Stimulated activated CD4-positive, alpha-beta T cell treated with anti-CD3 and anti-CD28 coated beads, Interleukin-12 subunit alpha, Interleukin-12 subunit beta, amount 100 ng/mL, for 48 hours (primary cell): ENCODE results near the gene DNAJC22.
A peak's percentile ranks its signal among the peaks of the same experiment; 100 is the strongest.

Source experiments
- DNase-seq, 3 donors: peaks; one replicate each; pipeline ENCODE4 v3.0.0-alpha.2; 2020; ENCODE audit warnings: low read depth in 2 of 3, low spot score in 1 of 3

The DNAJC22 gene

DNA sequence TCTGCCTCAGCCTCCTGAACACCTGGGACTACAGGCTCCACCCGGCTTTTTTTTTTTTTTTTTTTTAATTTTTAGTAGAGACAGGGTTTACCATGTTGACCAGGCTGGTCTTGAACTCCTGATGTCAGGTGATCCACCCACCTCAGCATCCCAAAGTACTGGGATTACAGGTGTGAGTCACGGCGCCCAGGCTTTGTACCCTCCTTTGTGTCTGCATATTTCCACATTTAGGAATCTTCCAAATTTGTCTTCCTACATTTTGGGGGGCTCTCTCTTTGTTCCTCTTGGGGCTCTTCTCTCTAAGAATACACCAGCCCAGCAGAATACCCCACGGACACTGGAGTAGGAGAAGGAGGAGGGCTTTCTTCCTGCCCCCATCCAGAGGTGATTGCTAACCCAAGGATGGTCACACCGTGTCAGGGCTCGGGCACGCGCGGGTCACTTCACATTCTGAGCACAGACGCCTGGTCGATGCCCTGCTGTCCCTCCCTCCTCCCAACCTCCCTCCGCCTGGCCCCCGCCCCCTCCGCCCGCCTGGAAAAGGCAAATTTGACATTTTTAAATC, 2.1 kb upstream of the DNAJC22 start:
- no peak for DNase-seq

DNA sequence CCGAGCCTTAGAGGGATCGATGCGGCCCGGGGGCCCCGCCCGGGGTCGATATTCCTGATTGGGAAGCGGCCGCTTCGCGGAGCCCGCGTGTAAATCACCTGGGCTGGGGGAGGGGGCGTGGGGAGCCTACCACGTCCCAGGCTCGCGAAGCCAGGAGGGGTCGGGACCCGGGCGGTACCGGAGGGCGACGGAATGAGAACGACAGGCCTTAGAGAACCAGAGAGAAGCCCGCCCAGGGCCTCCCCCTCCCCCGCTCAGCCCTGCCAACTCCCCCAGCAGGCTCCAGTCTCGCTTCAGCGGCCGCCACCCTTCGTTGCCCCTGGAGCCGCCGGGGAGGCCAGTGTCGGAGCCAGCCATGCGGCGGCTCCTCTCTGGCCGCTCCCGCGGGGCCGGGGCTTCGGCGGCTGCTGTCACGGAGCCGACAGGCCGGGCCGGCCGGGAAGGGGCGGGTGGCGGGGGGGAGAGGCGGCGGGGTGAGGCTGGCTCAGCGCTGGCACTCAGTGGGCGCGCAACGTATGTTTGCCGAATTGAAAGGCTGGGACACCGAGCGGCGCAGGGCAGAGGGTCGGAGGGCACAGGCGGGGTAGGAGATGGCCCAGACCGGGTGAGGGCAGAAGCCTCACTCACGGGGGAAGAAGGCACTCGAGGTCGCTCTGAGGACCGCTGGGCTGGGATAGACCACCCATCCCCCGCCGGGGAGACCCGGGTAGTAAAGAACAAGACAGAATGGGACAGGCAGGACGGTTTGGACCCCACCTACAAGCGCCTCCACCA, 1.4 kb upstream of the DNAJC22 start:
- no peak for DNase-seq

DNA sequence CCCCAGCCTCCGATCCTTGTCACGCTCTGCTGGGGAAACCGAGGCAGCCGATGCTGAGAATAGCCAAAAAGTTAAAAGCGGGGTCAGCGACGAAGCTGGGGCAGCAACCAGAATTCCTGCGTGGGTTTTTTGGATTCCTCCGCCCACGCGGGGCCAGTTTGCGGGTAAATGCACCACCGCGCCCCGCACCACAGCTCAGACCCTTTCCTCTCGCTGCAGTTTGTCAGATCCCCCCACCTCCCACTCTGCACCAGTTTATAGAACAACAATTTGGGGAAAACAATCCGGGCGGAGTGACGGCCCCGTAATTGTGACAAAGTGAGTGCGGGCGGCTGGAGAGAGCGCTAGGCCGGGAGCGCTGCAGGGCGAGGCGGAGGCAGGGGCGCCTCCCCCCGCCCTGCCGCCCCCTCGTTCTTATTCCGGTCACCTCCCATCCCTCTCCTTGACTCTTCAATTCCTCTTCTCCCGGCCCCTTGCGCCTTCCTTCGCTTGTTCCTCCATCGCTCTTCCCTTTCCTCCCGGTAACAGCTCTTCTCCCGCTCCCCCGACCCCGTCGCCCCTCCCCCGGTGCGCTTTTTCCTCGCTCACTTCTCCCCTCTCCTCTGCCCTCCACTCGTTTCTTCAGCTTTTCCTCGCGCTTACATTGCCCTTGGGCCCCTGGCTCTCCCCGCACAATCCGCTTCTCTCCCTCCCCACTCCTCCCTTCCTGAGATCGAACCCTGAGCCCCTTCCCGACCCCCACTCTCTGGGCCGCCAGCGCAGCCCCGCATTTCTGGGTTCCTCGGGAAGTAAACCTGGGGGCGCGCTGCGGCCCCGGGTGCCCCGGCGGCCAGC, 646 bp upstream of the DNAJC22 start:
- no peak for DNase-seq

DNA sequence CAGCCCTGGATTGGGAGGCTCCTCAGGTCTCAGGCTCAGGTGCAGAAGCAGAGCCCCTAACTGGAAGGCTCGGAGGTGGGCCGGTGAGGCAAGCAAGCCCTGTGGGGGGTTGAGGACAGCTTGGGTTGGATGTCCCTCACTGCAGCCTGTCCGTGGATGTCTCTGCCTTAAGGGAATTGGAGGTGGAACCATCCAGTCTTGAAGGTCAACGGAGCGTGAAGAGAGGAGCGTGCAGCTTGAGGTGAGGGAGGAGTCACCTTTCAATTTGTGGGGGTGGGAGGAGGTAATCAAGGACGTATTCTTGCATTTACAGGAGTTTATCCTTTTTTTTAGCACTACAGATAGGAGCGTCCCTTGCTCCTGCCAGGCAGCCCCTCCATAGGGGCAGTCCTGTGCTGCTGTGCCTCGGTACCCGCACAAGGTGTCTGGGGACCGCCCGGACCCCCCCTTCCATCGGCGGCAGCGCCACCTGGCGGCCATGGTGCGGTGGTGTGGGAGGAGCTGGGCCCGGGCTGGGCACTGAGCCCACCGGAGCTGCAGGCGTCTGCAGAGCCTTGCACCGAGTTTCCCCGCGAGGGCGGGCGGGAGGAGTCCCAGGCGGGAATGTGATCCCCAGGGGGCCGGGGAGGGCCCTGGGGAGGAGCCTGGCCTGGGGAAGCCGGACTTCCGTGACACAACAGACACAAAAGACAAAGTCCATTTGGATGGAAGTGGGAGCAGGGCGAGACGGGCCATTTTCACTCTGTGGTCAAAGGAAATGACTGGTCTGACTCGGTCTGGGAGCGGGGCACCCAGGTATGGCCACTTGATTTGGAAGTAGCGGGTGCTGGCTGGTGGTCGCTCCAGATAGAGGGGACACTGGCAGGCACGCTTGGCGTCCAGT, 864 bp downstream of the DNAJC22 start:
- DNase-seq: peak; percentile 58 to 80 (median 65)

DNA sequence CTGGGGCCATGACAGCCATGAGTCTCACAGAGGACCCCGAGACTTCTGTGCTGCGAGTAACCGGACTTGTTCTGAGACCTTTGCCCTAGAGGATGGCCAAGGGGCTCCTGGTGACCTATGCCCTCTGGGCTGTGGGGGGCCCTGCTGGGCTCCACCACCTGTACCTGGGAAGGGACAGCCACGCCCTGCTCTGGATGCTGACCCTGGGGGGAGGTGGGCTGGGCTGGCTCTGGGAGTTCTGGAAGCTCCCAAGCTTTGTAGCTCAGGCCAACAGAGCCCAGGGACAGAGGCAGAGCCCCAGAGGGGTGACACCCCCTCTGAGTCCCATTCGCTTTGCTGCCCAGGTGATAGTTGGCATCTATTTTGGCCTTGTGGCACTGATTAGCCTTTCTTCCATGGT, 2.1 kb downstream of the DNAJC22 start:
- no peak for DNase-seq

DNA sequence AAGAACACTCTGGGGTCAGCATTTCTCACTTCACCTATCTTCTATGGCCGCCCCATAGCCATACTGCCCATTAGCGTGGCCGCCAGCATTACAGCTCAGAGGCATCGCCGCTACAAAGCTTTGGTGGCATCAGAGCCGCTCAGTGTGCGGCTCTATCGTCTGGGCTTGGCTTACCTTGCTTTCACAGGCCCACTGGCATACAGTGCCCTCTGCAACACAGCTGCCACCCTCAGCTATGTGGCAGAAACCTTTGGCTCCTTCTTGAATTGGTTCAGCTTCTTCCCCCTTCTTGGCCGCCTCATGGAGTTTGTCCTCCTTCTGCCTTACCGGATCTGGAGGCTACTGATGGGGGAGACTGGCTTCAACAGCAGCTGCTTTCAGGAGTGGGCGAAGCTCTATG, 2.6 kb downstream of the DNAJC22 start:
- DNase-seq: no peak

DNA sequence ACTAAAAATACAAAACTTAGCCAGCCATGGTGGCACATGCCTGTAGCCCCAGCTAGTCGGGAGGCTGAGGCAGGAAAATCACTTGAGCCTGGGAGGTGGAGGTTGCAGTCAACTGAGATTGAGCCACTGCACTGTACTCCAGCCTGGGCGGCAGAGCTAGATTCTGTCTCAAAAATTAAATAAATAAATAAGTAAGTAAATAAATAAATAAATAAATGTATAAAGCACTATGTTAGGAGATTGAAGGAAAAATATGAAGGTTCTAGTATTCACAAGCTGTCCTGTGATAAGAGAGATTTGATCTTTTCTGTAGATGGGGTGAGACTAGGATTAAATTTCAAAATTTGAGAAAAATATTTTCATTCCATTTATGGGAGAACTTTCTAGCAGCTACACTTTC, 5.7 kb downstream of the DNAJC22 start:
- DNase-seq: no peak

DNA sequence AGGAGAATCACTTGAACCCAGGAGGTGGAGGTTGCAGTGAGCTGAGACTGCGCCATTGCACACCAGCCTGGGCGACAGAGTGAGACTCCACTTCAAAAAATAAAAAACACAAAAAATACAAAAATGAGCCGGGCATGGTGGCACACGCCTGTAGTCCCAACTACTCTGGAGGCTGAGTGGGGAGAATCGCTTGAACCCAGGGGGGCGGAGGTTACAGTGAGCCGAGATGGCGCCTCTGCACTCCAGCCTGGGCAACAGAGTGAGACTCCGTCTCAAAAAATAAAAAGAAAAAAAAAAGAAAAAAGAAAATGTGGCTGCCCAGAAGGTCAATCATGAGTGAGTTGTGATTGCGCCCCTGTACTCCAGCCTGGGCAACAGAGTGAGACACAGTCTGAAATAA, 9.2 kb downstream of the DNAJC22 start:
- DNase-seq: no peak

DNA sequence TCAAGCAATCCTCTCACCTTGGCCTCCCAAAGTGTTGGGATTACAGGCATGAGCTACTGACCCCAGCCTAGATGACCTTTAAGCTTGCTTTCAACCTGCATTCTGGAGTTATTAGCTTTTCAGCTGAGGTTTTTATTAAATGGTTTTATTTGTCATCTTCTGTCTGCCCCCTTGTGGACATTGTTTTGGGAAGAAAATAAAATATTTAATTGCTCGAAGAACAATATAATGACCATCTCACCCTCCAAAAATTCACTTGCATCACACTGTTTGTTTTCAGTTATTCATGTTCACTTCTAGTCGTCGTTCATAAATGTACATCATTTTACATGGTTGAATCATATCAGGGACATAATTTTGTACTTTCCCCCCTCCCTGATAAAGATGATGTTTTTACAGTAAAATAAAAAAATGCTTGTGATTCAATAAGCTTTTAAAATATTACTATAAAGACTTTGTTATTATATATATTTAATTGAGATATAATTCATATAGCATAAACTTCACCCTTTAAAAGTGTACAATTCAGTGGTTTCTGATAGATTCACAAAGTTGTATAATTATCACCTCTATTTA, 10.5 kb downstream of the DNAJC22 start:
- DNase-seq: no peak

DNA sequence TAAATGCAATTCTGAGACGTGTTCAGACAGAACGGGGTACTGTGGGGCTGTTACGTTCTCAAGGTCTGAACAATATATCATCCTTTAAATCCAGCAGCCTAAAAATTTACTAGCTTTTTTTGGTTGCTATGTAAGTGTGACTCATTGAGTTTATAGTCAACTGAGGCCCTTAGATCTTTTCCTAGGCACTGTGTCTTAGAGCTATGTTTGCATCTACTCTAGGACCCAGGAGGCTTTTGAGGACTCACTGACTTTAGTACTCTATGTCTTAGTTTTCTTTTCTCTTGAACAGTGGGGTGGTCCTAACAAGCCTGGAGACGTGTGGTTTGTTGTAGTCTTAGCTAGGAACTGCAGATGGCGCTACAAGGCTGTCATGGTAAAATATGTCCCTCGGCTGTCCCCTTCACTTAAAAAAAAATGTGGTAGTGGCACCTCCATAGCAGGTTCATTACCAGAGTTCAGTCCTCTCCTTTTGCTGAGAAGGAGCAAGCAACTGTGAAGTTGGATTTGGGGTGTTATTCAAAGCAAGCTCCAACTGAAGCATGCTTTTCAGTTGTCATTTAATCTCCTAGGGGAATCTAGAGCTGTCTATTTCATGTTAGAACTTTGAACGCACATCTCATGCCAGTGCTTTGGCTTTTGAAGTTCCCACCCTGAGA, 11.9 kb downstream of the DNAJC22 start:
- DNase-seq: peak in 1 of 3 donors; percentile 56

DNA sequence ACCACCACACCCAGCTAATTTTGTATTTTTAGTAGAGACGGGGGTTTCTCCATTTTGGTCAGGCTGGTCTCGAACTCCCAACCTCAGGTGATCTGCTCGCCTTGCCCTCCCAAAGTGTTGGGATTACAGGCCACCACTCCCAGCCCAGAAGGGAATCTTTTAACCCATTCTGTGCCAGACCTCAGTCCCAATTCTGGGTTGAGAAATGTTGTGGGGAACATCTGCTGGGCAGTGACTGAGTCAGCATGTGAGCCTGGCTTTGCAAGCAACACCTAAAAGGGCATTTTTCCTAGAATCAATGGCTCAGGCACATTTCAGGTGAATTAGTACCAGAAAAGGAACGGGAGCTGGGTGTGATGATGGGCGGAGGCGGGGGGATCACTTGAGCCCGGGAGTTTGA, 13.0 kb downstream of the DNAJC22 start:
- DNase-seq: no peak

DNA sequence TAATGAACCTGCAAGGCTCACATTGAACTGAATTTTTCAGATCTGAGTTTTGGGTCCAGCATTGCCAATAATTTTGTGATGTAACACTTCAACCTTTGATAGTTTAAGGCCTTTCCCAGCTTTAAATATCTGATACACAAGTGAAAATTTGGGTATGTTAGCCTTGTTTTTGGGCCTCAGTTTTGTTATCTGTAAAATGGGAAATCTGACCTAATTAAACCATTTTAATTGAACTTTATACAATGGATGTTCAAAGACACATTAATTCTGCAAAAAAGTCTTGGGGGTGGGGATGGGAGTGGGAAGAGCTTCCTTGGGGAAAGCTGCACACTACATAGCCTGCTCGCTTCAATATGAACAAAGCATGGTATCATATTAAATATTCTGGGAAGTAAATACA, 15.4 kb downstream of the DNAJC22 start:
- DNase-seq: no peak

DNA sequence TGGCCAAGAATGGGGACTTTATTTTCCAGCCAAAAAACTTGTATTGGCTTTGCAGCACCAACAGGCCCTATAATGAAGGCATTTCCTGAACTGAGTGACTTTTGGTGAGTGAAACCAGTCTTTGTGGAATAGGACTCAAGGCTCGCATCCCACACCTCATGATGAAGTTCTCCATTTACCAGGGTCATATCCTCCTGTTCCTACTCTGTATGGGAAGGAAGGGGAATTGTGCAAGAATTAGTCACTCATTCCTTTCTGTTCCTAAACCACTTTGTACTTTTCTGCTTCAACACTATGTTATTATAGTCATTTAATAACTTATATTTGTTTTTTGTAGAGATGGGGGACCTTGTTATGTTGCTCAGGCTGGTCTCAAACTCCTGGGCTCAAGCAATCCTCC, 18.3 kb downstream of the DNAJC22 start:
- DNase-seq: no peak

DNA sequence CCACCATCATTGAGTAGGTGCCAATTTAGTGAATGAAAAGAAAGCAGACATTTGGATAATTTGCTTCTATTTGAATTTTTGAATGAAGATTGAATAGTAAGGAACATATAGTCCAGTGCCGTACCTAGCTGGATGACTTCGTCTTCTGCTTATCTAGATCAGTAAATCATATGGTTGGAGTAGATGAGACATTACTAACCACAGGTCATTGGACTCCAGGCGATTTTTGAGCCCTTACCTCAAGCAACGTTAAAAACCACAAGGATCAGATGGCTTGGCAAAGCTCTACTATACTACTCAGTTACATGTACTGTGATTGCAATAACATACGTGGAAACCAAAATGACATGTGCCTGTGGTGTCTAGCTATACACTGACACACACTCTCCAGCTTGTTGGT, 18.9 kb downstream of the DNAJC22 start:
- no peak for DNase-seq

DNA sequence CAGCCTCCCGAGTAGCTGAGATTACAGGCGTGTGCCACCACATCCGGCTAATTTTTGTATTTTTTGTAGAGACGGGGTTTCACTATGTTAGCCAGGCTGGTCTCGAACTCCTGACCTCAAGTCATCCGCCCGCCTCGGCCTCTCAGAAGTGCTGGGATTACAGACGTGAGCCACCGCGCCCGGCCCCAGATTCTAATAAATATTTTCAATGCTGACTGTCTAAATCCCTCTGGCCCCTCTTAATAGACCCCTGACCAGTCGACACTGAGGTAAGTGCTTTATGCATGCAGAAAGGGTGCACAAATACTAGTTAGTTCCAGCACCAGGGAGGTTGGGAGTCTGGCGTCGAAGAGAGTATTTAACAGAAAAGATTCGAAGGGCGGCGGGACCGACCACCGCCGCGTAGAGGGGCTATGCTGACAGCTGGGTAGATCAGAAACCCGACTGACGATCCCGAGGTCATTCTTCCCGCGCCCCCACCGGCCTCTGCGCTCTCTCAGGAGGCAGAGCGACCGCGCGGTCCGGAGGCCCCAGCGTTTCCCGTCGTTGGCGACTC, 19.5 kb downstream of the DNAJC22 start:
- no peak for DNase-seq

DNA sequence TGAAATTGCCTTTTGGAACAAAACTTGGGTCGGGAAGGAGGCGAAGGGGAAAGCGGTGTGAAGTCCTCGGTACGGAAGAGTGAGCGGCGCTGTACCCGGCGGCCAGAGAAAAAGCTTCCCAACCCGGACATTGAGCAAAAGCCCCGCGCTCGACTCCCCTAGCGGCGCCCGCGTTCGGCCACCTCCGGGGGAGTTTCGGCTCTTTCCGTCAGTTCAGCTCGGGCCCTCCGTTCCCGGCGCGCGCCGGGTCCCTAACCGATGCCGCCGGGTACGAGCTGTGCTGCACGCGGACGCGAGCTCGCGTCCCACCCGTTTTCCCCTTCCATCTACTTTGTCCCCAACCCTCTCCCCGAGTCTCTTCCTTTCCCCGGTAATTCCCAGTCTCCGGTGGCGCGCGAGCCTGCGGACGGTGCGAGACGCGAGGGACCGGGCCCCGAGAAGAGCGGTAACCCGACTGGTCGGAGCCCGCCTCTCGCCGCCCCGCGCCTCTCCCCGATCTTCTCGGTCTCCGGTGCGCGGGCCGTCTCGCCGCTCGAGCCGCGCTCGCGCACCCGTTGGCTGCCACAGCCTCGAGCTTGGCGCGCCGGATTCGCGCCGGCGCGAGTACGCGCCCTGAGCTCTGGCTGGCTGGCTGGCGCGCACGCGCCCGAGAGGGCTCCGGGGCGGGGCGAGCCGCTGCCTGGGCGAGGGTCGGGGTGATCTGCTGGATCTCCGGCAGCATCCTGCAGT, 20.1 kb downstream of the DNAJC22 start:
- DNase-seq: peak; percentile 83 to 90 (median 86)

DNA sequence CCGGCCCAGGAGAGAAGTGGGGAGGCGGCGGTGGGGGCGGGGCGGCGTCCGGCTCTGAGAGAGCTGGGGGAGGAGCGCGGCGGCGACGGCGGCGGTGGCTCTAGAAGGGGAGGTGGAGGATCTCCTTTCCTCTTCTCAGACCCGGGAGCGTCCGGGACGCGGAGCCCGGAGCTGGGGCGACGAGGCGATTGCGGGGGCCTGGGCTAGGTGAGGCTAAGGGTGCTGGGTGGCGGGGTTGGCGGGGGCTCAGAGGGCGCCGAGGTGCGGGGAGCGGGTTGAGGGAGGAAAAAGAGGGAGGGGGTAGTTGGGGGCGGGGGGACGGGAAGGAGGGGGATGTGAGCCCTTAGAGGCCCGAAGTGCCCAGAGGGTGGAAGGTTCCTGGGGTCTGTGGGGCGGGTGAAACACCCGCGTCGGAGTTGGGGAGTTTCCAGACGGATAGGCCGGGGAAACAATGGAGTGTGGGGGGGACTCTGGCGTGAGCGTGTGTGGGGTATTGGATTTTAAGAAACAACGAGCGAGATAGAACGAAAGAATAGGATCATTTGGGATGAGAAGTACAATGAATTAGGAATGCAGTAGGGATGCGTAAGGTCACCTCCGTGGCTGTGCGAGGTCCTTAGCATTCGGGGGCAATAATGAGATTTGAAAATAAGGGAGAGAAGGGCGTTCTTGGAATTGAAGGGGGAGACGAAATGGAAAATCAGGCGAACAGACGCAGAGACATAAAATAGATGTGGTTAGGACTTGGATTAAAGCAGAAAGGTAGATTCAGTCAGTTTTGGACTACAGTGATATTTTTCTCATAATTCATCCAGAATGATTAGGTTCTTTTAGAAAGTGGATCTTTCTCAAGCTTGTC, 20.9 kb downstream of the DNAJC22 start, which contains the start of gene SPATS2:
TSS of gene SPATS2 (plus strand) at position 82 of the 859 bp plus-strand sequence. CDS start 93,551 bp downstream, outside the sequence.
- DNase-seq: no peak

DNA sequence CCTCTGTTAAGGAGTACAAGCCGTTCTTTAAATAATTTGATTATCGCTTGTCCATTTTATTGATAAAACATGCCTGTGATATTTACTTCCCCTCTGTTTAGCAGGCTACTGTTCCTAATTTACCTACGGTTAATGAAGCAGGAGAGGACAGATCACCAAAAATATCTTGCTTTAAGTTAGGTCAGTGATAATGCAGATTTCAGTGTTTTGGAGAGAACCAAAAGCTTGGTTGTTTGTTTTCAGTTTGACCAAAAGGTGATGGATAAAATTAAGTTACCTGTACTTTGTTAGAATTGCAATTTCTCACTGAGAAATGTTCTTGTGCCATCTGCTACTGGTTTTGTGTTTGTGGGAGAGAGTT, 21.5 kb downstream of the DNAJC22 start:
- DNase-seq: no peak
